Measurements from ENCODE around the gene SVEP1.
"Not testable (repeated sequence)": the region's sequence is repeated elsewhere in the genome, so short reads cannot be mapped to it uniquely, and the experiment has no call there.

SVEP1 gene

DNA sequence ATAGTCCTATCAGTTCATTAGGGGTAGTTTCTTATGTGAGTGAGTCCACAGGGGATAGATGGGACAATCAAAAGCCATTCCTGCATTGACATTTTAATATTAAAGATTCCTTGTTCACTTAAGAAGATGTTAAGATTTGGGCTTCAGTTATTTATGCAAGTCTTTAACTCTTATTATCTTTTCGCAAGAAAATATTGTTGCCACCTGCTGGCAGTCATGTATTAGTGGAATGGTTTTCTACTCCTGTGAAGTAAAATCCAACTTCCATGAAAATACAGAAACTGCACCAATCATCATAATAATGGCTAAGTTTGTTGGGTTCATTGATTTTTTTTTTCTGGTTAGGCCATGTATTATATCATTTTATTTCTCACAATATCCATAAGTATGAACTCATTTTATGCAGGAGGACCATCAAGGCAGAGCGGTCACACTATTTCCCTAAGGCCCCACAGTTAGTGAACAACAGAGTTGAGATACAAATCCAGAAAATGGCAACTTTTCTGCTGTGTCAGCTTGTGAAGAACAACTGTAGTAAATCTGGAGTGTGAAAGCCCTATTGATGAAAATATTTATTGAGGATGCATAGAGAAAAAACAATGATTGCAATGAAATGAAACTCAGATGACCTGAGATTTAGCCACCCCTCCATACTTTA is 153.4 kb downstream of the SVEP1 start:
- peak; percentile 48 for TF ChIP-seq CTCF (IDR thresholded peaks at IDR 0.05; ENCODE audit: insufficient read depth, low read depth, low read length, missing control alignments)
- DNase-seq (ENCODE audit: low read depth), result peak; percentile 52

DNA sequence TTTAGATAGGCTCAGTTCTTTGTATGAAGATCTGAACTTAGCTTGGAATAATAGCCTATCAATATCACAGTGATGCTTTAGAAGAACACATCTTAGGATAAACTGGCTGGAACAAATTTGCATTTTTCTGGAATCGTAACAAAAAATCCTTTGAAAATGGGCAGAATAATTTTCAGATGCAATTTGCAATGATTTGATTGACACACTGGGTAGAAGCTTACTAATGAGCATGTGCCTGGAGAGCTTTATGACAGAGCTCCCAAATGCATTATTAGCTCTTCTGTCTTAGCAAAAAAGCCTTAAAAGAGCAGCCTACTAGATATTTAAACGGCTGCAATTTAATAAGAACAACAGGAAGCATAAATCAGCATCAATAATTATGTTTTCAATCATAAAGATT is 165.1 kb downstream of the SVEP1 start:
- no peak for TF ChIP-seq CTCF (IDR thresholded peaks at IDR 0.05; ENCODE audit: insufficient read depth, low read depth, low read length, missing control alignments)
- no peak overlapping the region for H3K4me3 ChIP-seq (ENCODE audit: low read length)
- DNase-seq (ENCODE audit: low read depth), result no peak

More for the DNA sequence above, 153.4 kb downstream of the SVEP1 start:
- no peak overlapping the region for H3K4me3 ChIP-seq (ENCODE audit: low read length)

DNA sequence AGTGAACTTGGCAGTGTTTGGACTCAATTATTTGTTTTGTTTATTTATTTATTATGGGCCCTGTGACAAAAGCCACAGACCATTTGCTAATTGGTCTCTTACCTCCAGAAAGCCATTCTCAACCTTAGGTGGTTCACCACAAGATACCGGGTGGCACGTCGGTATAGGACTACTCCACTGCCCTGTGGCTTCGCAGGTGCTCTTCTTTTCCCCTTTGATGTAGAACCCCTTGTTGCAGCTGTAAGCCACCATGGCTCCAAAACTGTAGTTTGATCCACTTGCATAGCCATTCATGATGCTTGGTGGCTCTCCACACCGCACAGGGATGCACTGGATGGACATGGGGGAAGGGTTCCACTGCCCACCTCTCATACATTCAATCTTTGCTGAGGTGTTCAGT is 168.6 kb downstream of the SVEP1 start:
- no peak for TF ChIP-seq CTCF (IDR thresholded peaks at IDR 0.05; ENCODE audit: insufficient read depth, low read depth, low read length, missing control alignments)
- no peak overlapping the region for H3K4me3 ChIP-seq (ENCODE audit: low read length)
- no peak for DNase-seq (ENCODE audit: low read depth)

- DNase-seq (ENCODE audit: low read depth), result no peak
- H3K4me3 ChIP-seq (ENCODE audit: low read length), result no peak overlapping the region
- TF ChIP-seq CTCF (IDR thresholded peaks at IDR 0.05; ENCODE audit: insufficient read depth, low read depth, low read length, missing control alignments), result no peak
These were observed 170.9 kb downstream of the SVEP1 start for GRCh38 chr9:110408598-110408997.

GRCh38 chr9:110405858-110406443 is 173.6 kb downstream of the SVEP1 start:
- DNase-seq (ENCODE audit: low read depth), result no peak
- no peak overlapping the region for H3K4me3 ChIP-seq (ENCODE audit: low read length)
- no peak for TF ChIP-seq CTCF (IDR thresholded peaks at IDR 0.05; ENCODE audit: insufficient read depth, low read depth, low read length, missing control alignments)

GRCh38 chr9:110404473-110404872 is 175.1 kb downstream of the SVEP1 start:
- no peak for DNase-seq (ENCODE audit: low read depth)
- no peak overlapping the region for H3K4me3 ChIP-seq (ENCODE audit: low read length)
- TF ChIP-seq CTCF (IDR thresholded peaks at IDR 0.05; ENCODE audit: insufficient read depth, low read depth, low read length, missing control alignments), result no peak

DNA sequence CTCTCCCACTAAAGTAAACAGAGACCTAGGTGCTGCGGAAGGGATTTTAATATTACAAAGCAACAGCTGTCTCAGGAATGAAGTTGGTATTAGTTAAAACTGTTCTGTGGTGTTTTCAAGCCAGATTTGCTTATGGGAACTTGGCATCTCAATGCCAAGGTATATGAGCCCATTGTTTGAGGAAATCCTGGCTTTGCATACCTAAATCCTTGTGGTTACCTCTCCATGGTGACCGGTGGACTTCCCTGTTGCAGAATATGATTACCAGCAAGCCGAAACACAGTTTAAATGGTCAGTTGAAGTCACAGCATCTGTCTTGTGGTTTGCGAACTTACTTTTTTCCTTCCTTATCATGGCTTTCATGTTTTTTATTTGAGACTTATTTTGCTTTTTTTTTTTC is 179.6 kb downstream of the SVEP1 start:
- peak; percentile 6 for DNase-seq (ENCODE audit: low read depth)
- no peak for TF ChIP-seq CTCF (IDR thresholded peaks at IDR 0.05; ENCODE audit: insufficient read depth, low read depth, low read length, missing control alignments)
- no peak overlapping the region for H3K4me3 ChIP-seq (ENCODE audit: low read length)

- H3K4me3 ChIP-seq (ENCODE audit: low read length); DNase-seq (ENCODE audit: low read depth): not testable (repeated sequence)
These were observed 180.5 kb downstream of the SVEP1 start for GRCh38 chr9:110398992-110399391.
